NAMALWA (cell line): ENCODE data around the gene TRERF1.

Experiments used
- DNase-seq: peaks from one replicate; pipeline ENCODE4 v3.0.0-alpha.2; 2015; ENCODE audit warnings: low spot score

Gene TRERF1

GRCh38 chr6:42274898-42275297, 176.8 kb downstream of the TRERF1 start:
- DNase-seq: no peak

GRCh38 chr6:42271834-42272805, 179.6 kb downstream of the TRERF1 start:
- no peak for DNase-seq

- DNase-seq: no peak
Observed at GRCh38 chr6:42269974-42270510, 181.7 kb downstream of the TRERF1 start.

- peak; percentile 73 for DNase-seq
Observed at GRCh38 chr6:42269553-42269952, 182.2 kb downstream of the TRERF1 start.

- DNase-seq: no peak
Observed at GRCh38 chr6:42268835-42269204, 182.9 kb downstream of the TRERF1 start.

GRCh38 chr6:42268016-42268834, 183.5 kb downstream of the TRERF1 start:
- no peak for DNase-seq

- no peak for DNase-seq
Observed at GRCh38 chr6:42266538-42266937, 185.2 kb downstream of the TRERF1 start.

GRCh38 chr6:42264852-42265390, 186.8 kb downstream of the TRERF1 start:
- DNase-seq: no peak

- DNase-seq: no peak
Observed at GRCh38 chr6:42264162-42264851, 187.4 kb downstream of the TRERF1 start.

GRCh38 chr6:42263165-42263728, 188.5 kb downstream of the TRERF1 start:
- DNase-seq: no peak

- peak; percentile 55 for DNase-seq
Observed at GRCh38 chr6:42260972-42261371, 190.8 kb downstream of the TRERF1 start.

GRCh38 chr6:42260396-42260888, 191.3 kb downstream of the TRERF1 start:
- peak; percentile 27 for DNase-seq

GRCh38 chr6:42259841-42260395, 191.8 kb downstream of the TRERF1 start:
- no peak for DNase-seq

GRCh38 chr6:42259286-42259685, 192.4 kb downstream of the TRERF1 start:
- DNase-seq: no peak

GRCh38 chr6:42257614-42258013, 194.1 kb downstream of the TRERF1 start:
- DNase-seq: no peak

- no peak for DNase-seq
Observed at GRCh38 chr6:42257063-42257462, 194.7 kb downstream of the TRERF1 start.

- no peak for DNase-seq
Observed at GRCh38 chr6:42255050-42255449, 196.7 kb downstream of the TRERF1 start.

- no peak for DNase-seq
Observed at GRCh38 chr6:42254505-42254904, 197.2 kb downstream of the TRERF1 start.

GRCh38 chr6:42251911-42252637, 199.7 kb downstream of the TRERF1 start:
- no peak for DNase-seq

GRCh38 chr6:42251500-42251899, 200.2 kb downstream of the TRERF1 start:
- DNase-seq: no peak
